HepG2 (cell line): Measurements from ENCODE around the gene PEX7. TPM values are rescaled to one million over a fixed set of nuclear protein-coding genes. Genes with fewer than 3 reads are reported as not detected.

Experiments used
- ATAC-seq: fragments of 200-7000 bp; cut with Tn5 transposase; 3 replicates; pipeline ENCODE4 v1.9.1; 2020; ENCODE audit warnings: mild to moderate bottlenecking, moderate library complexity
- BruUV-seq: library from RNA; stranded (reverse); fragments of 400-500 nt; replicated peaks from 2 replicates; lab custom pipeline; 2021; lab: Mats Ljungman, UMichigan
- CTCF ChIA-PET: fragments of 300-600 bp; formaldehyde crosslinking; extraction: SDS; loops from one replicate; lab custom pipeline; 2021; ENCODE audit warnings: low total read pairs, inconsistent platforms, low intra/inter-chr PET ratio; lab: Yijun Ruan, JAX
- POLR2A ChIA-PET: fragments of 350-600 bp; sonication (Branson Sonifier 250); formaldehyde crosslinking; loops from one replicate; lab custom pipeline; 2020; ENCODE audit warnings: antibody characterized with exemption, inconsistent platforms; lab: Yijun Ruan, JAX
- DNase-seq: peaks from one replicate; pipeline ENCODE4 v3.0.0-alpha.2; 2015; ENCODE audit warnings: low spot score
- FAIRE-seq: peaks from 3 replicates; lab custom pipeline; 2011; peaks lifted over from hg19 to GRCh38; lab: Jason Lieb, UNC
- H2AFZ ChIP-seq: one replicate; pipeline ENCODE4 v1.6.1; 2011; ENCODE audit warnings: low read length, inconsistent platforms
- H3K27ac ChIP-seq: fragments of 300-600 bp; 3 replicates; pipeline ENCODE4 v1.8.0; 2011; ENCODE audit warnings: mixed run types, mild to moderate bottlenecking, mixed read lengths, low read length, inconsistent platforms; ENCODE audit not compliant: insufficient read depth; ENCODE audit errors: extremely low read length
- H3K27me3 ChIP-seq, 2 experiments: fragments of 200-600 bp in 1 of 2; 2 replicates in 1 of 2; 3 replicates in 1 of 2; pipeline versions ENCODE4 v1.6.0 to v1.8.0; 2011; ENCODE audit warnings: low read length in 2 of 2, mild to moderate bottlenecking in 2 of 2, moderate library complexity in 2 of 2, inconsistent platforms in 1 of 2; ENCODE audit not compliant: insufficient read depth in 2 of 2, control insufficient read depth in 1 of 2
- H3K36me3 ChIP-seq, 2 experiments: fragments of 200-600 bp in 1 of 2; replicated peaks in 1 of 2; 2 replicates in 1 of 2; 3 replicates in 1 of 2; pipeline versions ENCODE4 v1.5.1 to v1.8.0; 2011; ENCODE audit warnings: low read length in 2 of 2, inconsistent platforms in 1 of 2; ENCODE audit not compliant: insufficient read depth in 2 of 2, control insufficient read depth in 1 of 2
- H3K4me1 ChIP-seq: 2 replicates; pipeline ENCODE4 v1.5.1; 2012; ENCODE audit warnings: low read length, inconsistent platforms; ENCODE audit not compliant: insufficient read depth
- H3K4me2 ChIP-seq: 2 replicates; pipeline ENCODE4 v1.6.0; 2011; ENCODE audit warnings: low read depth, low read length, inconsistent platforms
- H3K4me3 ChIP-seq, 3 experiments: fragments of 200-600 bp in 1 of 3; sonication (generic), shearing (Covaris generic) in 1 of 3; replicated peaks in 1 of 3; 2 replicates each; pipeline ENCODE4 v1.5.1; 2011 to 2016; ENCODE audit warnings: low read length in 3 of 3, inconsistent platforms in 2 of 3, low read depth in 2 of 3, mild to moderate bottlenecking in 2 of 3, control low read depth in 1 of 3, mixed read lengths in 1 of 3; ENCODE audit not compliant: insufficient read depth in 1 of 3
- H3K79me2 ChIP-seq: one replicate; pipeline ENCODE4 v1.6.1; 2011; ENCODE audit warnings: low read length, inconsistent platforms; ENCODE audit not compliant: insufficient read depth
- H3K9ac ChIP-seq: 2 replicates; pipeline ENCODE4 v1.6.0; 2011; ENCODE audit warnings: mild to moderate bottlenecking, low read depth, low read length, inconsistent platforms; ENCODE audit not compliant: insufficient read depth
- H3K9me3 ChIP-seq: 2 replicates; pipeline ENCODE4 v1.5.1; 2012; ENCODE audit warnings: mild to moderate bottlenecking, low read length
- H4K20me1 ChIP-seq: 2 replicates; pipeline ENCODE4 v1.6.0; 2011; ENCODE audit warnings: inconsistent platforms, mild to moderate bottlenecking, low read length, moderate library complexity; ENCODE audit not compliant: insufficient read depth
- BHLHE40 ChIP-seq: IDR thresholded peaks from 2 replicates; pipeline ENCODE4 v1.6.1; 2011; ENCODE audit warnings: low read length, improper control_type of control experiment
- CEBPB ChIP-seq: IDR thresholded peaks from 2 replicates; pipeline ENCODE4 v1.6.1; 2011; ENCODE audit warnings: low read depth, low read length, improper control_type of control experiment, borderline replicate concordance
- CHD4 ChIP-seq: fragments of 200-600 bp; sonication (generic); IDR thresholded peaks from 2 replicates; pipeline ENCODE4 v1.7.0; 2017; ENCODE audit warnings: mild to moderate bottlenecking, low read length, borderline replicate concordance
- CREM ChIP-seq, 2 experiments: sonication (generic) in 1 of 2; formaldehyde crosslinking in 1 of 2; IDR thresholded peaks; 2 replicates each; pipeline versions ENCODE4 v1.4.0 to v1.6.1; 2016 to 2020; ENCODE audit warnings: antibody characterized with exemption in 1 of 2, mild to moderate bottlenecking in 1 of 2, missing genetic modification reagents in 1 of 2
- FOSL2 ChIP-seq: sonication (generic); formaldehyde crosslinking; IDR thresholded peaks from 2 replicates; pipeline ENCODE4 v1.4.0; 2020; ENCODE audit warnings: missing genetic modification reagents
- FOXA1 ChIP-seq, 2 experiments: fragments of 450-650 bp in 1 of 2; sonication (generic) in 1 of 2; formaldehyde crosslinking in 1 of 2; IDR thresholded peaks; 2 replicates each; pipeline versions ENCODE4 v1.4.0 to v1.6.1; 2016 to 2020; ENCODE audit warnings: missing genetic modification reagents in 1 of 2
- KAT8 ChIP-seq: IDR thresholded peaks from 2 replicates; pipeline ENCODE4 v1.6.1; 2016; ENCODE audit warnings: missing genetic modification reagents, missing compliant biosample characterization
- NR2F6 ChIP-seq, 2 experiments: IDR thresholded peaks; 2 replicates each; pipeline ENCODE4 v1.6.1; 2016; ENCODE audit warnings: antibody characterized with exemption in 1 of 2, mild to moderate bottlenecking in 1 of 2
- ZBTB7A ChIP-seq: sonication (generic); formaldehyde crosslinking; IDR thresholded peaks from 2 replicates; pipeline ENCODE4 v1.8.0; 2022; ENCODE audit warnings: mild to moderate bottlenecking, missing genetic modification reagents
- ZNF616 ChIP-seq: sonication (generic); formaldehyde crosslinking; IDR thresholded peaks from 2 replicates; pipeline ENCODE4 v1.5.0; 2020; ENCODE audit warnings: low read depth, mild to moderate bottlenecking, missing genetic modification reagents
- ZNF777 ChIP-seq: sonication (generic); formaldehyde crosslinking; IDR thresholded peaks from 2 replicates; pipeline ENCODE4 v1.4.0; 2020; ENCODE audit warnings: missing genetic modification reagents
- WGBS: methylation state at CpG from one replicate; pipeline ENCODE4 v1.1.6; 2017; ENCODE audit warnings: low lambda C conversion rate; 5-methylcytosine and 5-hydroxymethylcytosine counted together
- in situ Hi-C: cut with HindIII; loops from 2 replicates; pipeline ENCODE4 v1.10.0; 2017; ENCODE audit warnings: low pct_unique_long_range_greater_than_20kb; ENCODE audit not compliant: extremely low pct_ligation_motif_present
- intact Hi-C: fragments of 100-400 bp; cut with micrococcal nuclease; formaldehyde crosslinking; loops from one replicate; pipeline ENCODE4 v1.10.0; 2022; ENCODE audit not compliant: unreplicated experiment
- polyA plus RNA-seq, 8 experiments: library from polyadenylated mRNA; depleted of rRNA in 3 of 8; stranded (reverse) in 7 of 8; unstranded in 1 of 8; fragments of >200 nt; fragmentation: Illumina TruSeq in 4 of 8; extraction: Trizol in 4 of 8; gene quantifications; 2 replicates each; pipeline versions ENCODE4 v1.2.1 to v1.2.3, GENCODE V29; 2011 to 2016; ENCODE audit warnings: low read depth in 4 of 8, missing spikeins in 1 of 8, mixed read lengths in 1 of 8; ENCODE audit not compliant: insufficient read depth in 1 of 8
- total RNA-seq, 5 experiments: library from RNA; depleted of rRNA; stranded (reverse); fragments of >200 nt; fragmentation: Illumina TruSeq; extraction: Trizol; gene quantifications; 2 replicates each; pipeline ENCODE4 v1.2.3, GENCODE V29; 2016; ENCODE audit warnings: low read depth in 1 of 5
- TF ChIP-seq, protein P1 (sequence below): IDR thresholded peaks from 2 replicates; pipeline ENCODE4 v1.6.1; 2016; ENCODE audit warnings: low read depth, missing genetic modification reagents, missing compliant biosample characterization
- TF ChIP-seq, protein P2 (sequence below): IDR thresholded peaks from 2 replicates; pipeline ENCODE4 v1.6.1; 2018; ENCODE audit warnings: missing genetic modification reagents
- TF ChIP-seq, protein P3 (sequence below): sonication (generic); IDR thresholded peaks from 2 replicates; pipeline ENCODE4 v1.6.1; 2016; ENCODE audit warnings: low read depth, borderline replicate concordance

PEX7 gene
- total and polyA plus RNA-seq, 2 of the 13 experiments (the other 11 are each of a cell fraction or from before 2014, with no cell fraction given), result 0.04 to 0.53 TPM

DNA sequence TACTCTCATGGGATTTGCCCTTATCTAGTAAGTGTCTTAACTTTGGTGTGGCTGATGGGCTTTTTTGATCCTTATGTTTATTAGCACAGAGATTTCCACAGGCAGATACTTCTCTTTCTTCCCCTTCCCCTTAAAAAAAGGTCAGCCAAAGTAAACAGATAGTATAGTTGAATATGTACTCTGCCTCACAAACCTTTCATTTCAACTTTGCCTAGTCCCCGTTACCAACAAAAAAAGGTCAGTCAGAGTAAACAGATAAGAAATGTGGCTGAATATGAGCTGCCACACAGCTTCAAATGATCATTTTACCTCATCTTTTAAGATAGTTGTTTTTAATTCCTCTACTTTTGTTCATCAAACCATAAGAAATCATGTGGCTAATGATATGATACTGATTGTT is 65.6 kb downstream of the PEX7 start (continued):
- TF ChIP-seq, protein P1, sequence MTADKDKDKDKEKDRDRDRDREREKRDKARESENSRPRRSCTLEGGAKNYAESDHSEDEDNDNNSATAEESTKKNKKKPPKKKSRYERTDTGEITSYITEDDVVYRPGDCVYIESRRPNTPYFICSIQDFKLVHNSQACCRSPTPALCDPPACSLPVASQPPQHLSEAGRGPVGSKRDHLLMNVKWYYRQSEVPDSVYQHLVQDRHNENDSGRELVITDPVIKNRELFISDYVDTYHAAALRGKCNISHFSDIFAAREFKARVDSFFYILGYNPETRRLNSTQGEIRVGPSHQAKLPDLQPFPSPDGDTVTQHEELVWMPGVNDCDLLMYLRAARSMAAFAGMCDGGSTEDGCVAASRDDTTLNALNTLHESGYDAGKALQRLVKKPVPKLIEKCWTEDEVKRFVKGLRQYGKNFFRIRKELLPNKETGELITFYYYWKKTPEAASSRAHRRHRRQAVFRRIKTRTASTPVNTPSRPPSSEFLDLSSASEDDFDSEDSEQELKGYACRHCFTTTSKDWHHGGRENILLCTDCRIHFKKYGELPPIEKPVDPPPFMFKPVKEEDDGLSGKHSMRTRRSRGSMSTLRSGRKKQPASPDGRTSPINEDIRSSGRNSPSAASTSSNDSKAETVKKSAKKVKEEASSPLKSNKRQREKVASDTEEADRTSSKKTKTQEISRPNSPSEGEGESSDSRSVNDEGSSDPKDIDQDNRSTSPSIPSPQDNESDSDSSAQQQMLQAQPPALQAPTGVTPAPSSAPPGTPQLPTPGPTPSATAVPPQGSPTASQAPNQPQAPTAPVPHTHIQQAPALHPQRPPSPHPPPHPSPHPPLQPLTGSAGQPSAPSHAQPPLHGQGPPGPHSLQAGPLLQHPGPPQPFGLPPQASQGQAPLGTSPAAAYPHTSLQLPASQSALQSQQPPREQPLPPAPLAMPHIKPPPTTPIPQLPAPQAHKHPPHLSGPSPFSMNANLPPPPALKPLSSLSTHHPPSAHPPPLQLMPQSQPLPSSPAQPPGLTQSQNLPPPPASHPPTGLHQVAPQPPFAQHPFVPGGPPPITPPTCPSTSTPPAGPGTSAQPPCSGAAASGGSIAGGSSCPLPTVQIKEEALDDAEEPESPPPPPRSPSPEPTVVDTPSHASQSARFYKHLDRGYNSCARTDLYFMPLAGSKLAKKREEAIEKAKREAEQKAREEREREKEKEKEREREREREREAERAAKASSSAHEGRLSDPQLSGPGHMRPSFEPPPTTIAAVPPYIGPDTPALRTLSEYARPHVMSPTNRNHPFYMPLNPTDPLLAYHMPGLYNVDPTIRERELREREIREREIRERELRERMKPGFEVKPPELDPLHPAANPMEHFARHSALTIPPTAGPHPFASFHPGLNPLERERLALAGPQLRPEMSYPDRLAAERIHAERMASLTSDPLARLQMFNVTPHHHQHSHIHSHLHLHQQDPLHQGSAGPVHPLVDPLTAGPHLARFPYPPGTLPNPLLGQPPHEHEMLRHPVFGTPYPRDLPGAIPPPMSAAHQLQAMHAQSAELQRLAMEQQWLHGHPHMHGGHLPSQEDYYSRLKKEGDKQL (CRISPR knock-in tag), result peak; percentile 99
- TF ChIP-seq ZBTB7A (CRISPR knock-in tag), result no peak
- TF ChIP-seq CHD4, result no peak
- peak; percentile 69 for TF ChIP-seq CREM (IDR thresholded peaks at IDR 0.05)
- TF ChIP-seq CREM (CRISPR knock-in tag; IDR thresholded peaks at IDR 0.05), result no peak
- TF ChIP-seq KAT8 (CRISPR knock-in tag), result peak; percentile 40; the same call in 1 of the 2 replicates
- TF ChIP-seq, all 625 proteins: peak for 62

DNA sequence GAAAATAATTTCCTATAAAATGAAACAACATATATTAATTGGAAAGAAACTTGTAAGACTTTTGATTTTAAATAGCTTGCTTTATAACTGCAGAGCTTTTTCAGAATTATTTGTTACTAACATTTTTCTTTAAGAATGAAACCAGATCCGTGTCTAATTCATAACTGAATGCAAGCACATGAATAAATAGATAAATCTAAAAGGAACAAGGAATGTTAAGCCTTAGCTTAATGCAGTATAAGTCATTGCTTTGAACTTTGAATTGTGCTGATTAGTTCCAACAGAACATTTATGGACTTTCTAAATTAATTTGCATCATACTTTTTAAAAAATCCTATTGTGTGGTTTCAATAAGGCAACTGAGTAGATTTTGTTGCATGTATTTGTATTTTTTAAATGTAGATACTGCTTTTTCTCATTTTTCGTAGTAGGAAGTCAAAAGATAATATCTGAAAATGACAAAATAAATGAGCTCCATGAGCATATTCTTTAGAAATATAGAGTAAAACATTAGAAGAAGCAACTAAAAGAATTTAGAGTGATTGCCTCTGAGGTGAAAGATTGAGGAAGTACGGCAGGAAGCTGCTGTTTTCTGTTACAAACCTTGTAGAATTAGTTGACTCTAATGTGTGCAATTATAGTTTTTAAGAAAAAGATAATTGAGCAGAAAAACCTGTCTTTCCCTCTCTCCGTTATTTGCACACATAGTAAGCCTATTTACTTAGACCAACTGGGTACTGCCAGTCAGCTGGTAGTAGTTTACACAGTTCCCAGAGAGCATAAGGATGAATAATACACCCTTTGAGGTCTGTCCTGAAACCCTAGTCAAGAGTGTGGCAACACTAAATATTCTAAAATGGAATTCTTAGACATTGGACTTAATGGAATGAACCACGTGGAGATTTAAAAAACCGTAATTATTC is 67.1 kb downstream of the PEX7 start:
- peak; percentile 31; the same call in 1 of the 3 replicates for ATAC-seq
- intact Hi-C loops (no loop called here), in situ Hi-C loops (no loop called here)
- ChIA-PET POLR2A (no interaction called here), CTCF (no interaction called here)
- peak; percentile 25 for DNase-seq
- H4K20me1 ChIP-seq, result peaks cover 3% of the 10 kb centered on the region; the same call in 1 of the 2 replicates
- no peak overlapping the region for H2AFZ ChIP-seq
- no peak overlapping the region for H3K4me3 ChIP-seq
- 4% methylated on average over 6 of the region's 6 CpGs for WGBS
- H3K79me2 ChIP-seq, result no peaks in the 10 kb centered on the region
- H3K4me2 ChIP-seq, result no peak overlapping the region
- peaks cover 1 to 47% of the 10 kb centered on the region in 2 experiments for H3K27me3 ChIP-seq
- no peaks in the 10 kb centered on the region for H3K36me3 ChIP-seq
- H3K27ac ChIP-seq, result no peak overlapping the region
- no peaks in the 10 kb centered on the region for H3K9me3 ChIP-seq
- FAIRE-seq, result no peak
- 0 out of 2 replicates have a peak, but pooled peaks cover 6% of the 10 kb centered on the region for H3K4me1 ChIP-seq
- no TSS peak for BruUV-seq
- no peak overlapping the region for H3K9ac ChIP-seq
- TF ChIP-seq NR2F6 (IDR thresholded peaks at IDR 0.05) (peak; percentile 16; the same call in 1 of the 2 replicates), NR2F6 (CRISPR knock-in tag; IDR thresholded peaks at IDR 0.05) (no peak), ZNF777 (no peak), ZNF616 (no peak), FOSL2 (CRISPR knock-in tag) (0 out of 2 replicates have a peak, but pooled peaks have one; percentile 15), CEBPB (no peak), BHLHE40 (no peak), FOXA1 (IDR thresholded peaks at IDR 0.05) (no peak), FOXA1 (CRISPR knock-in tag; IDR thresholded peaks at IDR 0.05) (0 out of 2 replicates have a peak, but pooled peaks have one; percentile 28)
- TF ChIP-seq, protein P2, sequence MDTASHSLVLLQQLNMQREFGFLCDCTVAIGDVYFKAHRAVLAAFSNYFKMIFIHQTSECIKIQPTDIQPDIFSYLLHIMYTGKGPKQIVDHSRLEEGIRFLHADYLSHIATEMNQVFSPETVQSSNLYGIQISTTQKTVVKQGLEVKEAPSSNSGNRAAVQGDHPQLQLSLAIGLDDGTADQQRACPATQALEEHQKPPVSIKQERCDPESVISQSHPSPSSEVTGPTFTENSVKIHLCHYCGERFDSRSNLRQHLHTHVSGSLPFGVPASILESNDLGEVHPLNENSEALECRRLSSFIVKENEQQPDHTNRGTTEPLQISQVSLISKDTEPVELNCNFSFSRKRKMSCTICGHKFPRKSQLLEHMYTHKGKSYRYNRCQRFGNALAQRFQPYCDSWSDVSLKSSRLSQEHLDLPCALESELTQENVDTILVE (CRISPR knock-in tag), result no peak
- TF ChIP-seq, protein P3, sequence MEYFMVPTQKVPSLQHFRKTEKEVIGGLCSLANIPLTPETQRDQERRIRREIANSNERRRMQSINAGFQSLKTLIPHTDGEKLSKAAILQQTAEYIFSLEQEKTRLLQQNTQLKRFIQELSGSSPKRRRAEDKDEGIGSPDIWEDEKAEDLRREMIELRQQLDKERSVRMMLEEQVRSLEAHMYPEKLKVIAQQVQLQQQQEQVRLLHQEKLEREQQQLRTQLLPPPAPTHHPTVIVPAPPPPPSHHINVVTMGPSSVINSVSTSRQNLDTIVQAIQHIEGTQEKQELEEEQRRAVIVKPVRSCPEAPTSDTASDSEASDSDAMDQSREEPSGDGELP, result peak; percentile 65; the same call in 1 of the 2 replicates
